CD4-positive, alpha-beta T cell (primary cell): Measurements from ENCODE around the gene GPR83. TPM values are rescaled to one million over a fixed set of nuclear protein-coding genes. Genes with fewer than 3 reads are reported as not detected.

Experiments used
- ATAC-seq: fragments of 200-7000 bp; cut with Tn5 transposase; one replicate; pipeline ENCODE4 v1.10.0; 2022; ENCODE audit warnings: mild to moderate bottlenecking; ENCODE audit not compliant: poor library complexity
- CTCF ChIA-PET: fragments of 350-600 bp; sonication (Branson Sonifier 250); formaldehyde crosslinking; loops from one replicate; lab custom pipeline; 2021; ENCODE audit warnings: antibody characterized with exemption, inconsistent platforms; lab: Charles Lee
- POLR2A ChIA-PET: fragments of 350-600 bp; sonication (Branson Sonifier 250); formaldehyde crosslinking; loops from one replicate; lab custom pipeline; 2021; ENCODE audit warnings: antibody characterized with exemption, inconsistent platforms; lab: Charles Lee
- DNase-seq, 14 experiments: peaks; one replicate each; pipeline ENCODE4 v3.0.0-alpha.2; 2013 to 2020; ENCODE audit warnings: mixed read lengths in 2 of 14
- H3K27ac ChIP-seq, 2 donors: one replicate each; pipeline versions ENCODE4 v1.5.1 to v1.7.0; 2013; ENCODE audit warnings: low read length in 2 of 2, low read depth in 1 of 2, mild to moderate bottlenecking in 1 of 2
- H3K27me3 ChIP-seq, 2 experiments: 1 replicate in 1 of 2; 2 replicates in 1 of 2; pipeline versions ENCODE4 v1.6.1 to v1.7.0; 2013; ENCODE audit warnings: low read length in 2 of 2, control low read depth in 1 of 2, mild to moderate bottlenecking in 1 of 2, moderate library complexity in 1 of 2; ENCODE audit not compliant: insufficient read depth in 2 of 2, control insufficient read depth in 1 of 2
- H3K36me3 ChIP-seq: one replicate; pipeline ENCODE4 v1.6.1; 2013; ENCODE audit warnings: low read length, control low read depth; ENCODE audit not compliant: insufficient read depth
- H3K4me1 ChIP-seq: one replicate; pipeline ENCODE4 v1.6.1; 2013; ENCODE audit warnings: low read length, control low read depth; ENCODE audit not compliant: insufficient read depth
- H3K4me3 ChIP-seq: one replicate; pipeline ENCODE4 v1.5.1; 2013; ENCODE audit warnings: mild to moderate bottlenecking, low read length, moderate library complexity
- H3K9me3 ChIP-seq, 2 experiments: 1 replicate in 1 of 2; 2 replicates in 1 of 2; pipeline versions ENCODE4 v1.6.1 to v1.7.0; 2013; ENCODE audit warnings: low read length in 2 of 2, mild to moderate bottlenecking in 2 of 2, control low read depth in 1 of 2, moderate library complexity in 1 of 2; ENCODE audit not compliant: control insufficient read depth in 1 of 2, insufficient read depth in 1 of 2
- H3K27ac Mint-ChIP-seq: one replicate; pipeline ENCODE4 v1.8.0; 2020; ENCODE audit warnings: mixed read lengths
- H3K27me3 Mint-ChIP-seq: one replicate; pipeline ENCODE4 v1.8.0; 2021; ENCODE audit warnings: mixed read lengths
- H3K36me3 Mint-ChIP-seq: one replicate; pipeline ENCODE4 v1.8.0; 2021; ENCODE audit warnings: low read depth, mixed read lengths
- H3K4me1 Mint-ChIP-seq: one replicate; pipeline ENCODE4 v1.8.0; 2021; ENCODE audit warnings: low read depth, mixed read lengths
- H3K4me3 Mint-ChIP-seq: one replicate; pipeline ENCODE4 v1.8.0; 2020; ENCODE audit warnings: mild to moderate bottlenecking, mixed read lengths
- H3K9me3 Mint-ChIP-seq: one replicate; pipeline ENCODE4 v1.8.0; 2020; ENCODE audit warnings: mixed read lengths
- CTCF ChIP-seq: fragments of 200-600 bp; IDR thresholded peaks from one replicate; pipeline ENCODE4 v1.8.0; 2022; ENCODE audit warnings: antibody characterized with exemption, mild to moderate bottlenecking
- intact Hi-C, 2 experiments: fragments of 100-400 bp; cut with DNase I in 1 of 2; cut with micrococcal nuclease in 1 of 2; formaldehyde crosslinking; loops; one replicate each; pipeline versions ENCODE4 v1.15.1 to v1.9.0; 2023 to 2025; cut with DNase I, micrococcal nuclease
- total RNA-seq, 174 experiments: library from RNA in 2 of 174; stranded (reverse) in 2 of 174; gene quantifications; one replicate each; pipeline ENCODE4 v1.2.3 and lab custom pipeline; 2021 to 2026

The GPR83 gene
- total RNA-seq, 2 experiments from 2014 or later = 0.11 TPM; not detected in 1

- Histone ChIP-seq H3K4me1 (no peaks in the 10 kb centered on the region), H3K9me3 (no peaks in the 10 kb centered on the region), H3K4me3 (no peak overlapping the region), H3K36me3 (peaks cover 21% of the 10 kb centered on the region), H3K27ac (no peak overlapping the region), H3K27me3 (no peaks in the 10 kb centered on the region)
- peaks cover 76% of the 10 kb centered on the region for H3K36me3 Mint-ChIP-seq
- no peak overlapping the region for H3K4me3 Mint-ChIP-seq
- no peak for TF ChIP-seq CTCF
- DNase-seq (no peak), ATAC-seq (no peak)
- no peaks in the 10 kb centered on the region for H3K4me1 Mint-ChIP-seq
- H3K27ac Mint-ChIP-seq = no peak overlapping the region
- ChIA-PET CTCF (interaction anchor here (0.7 kb wide), 1 partner anchor 887 kb away, joined by 3 read pairs; no protein-coding TSS in a partner anchor), POLR2A (no interaction called here)
- intact Hi-C loops = no loop called here
- no peaks in the 10 kb centered on the region for H3K27me3 Mint-ChIP-seq
- no peaks in the 10 kb centered on the region for H3K9me3 Mint-ChIP-seq
These were observed 47.8 kb upstream of the GPR83 start for GRCh38 chr11:94449029-94449428.

- intact Hi-C loops = no loop called here
- ATAC-seq (no peak), DNase-seq (no peak)
- Histone ChIP-seq H3K4me1 (no peaks in the 10 kb centered on the region), H3K27ac (no peak overlapping the region), H3K36me3 (peaks cover 24% of the 10 kb centered on the region), H3K4me3 (no peak overlapping the region), H3K27me3 (no peaks in the 10 kb centered on the region), H3K9me3 (no peaks in the 10 kb centered on the region)
- CTCF ChIA-PET = no interaction called here
- no peak for TF ChIP-seq CTCF
- Mint-ChIP-seq H3K9me3 (no peaks in the 10 kb centered on the region), H3K4me3 (no peak overlapping the region), H3K4me1 (no peaks in the 10 kb centered on the region), H3K27me3 (no peaks in the 10 kb centered on the region), H3K27ac (no peak overlapping the region), H3K36me3 (peaks cover 78% of the 10 kb centered on the region)
- POLR2A ChIA-PET = no interaction called here
These were observed 45.9 kb upstream of the GPR83 start for GRCh38 chr11:94447149-94447548.

- DNase-seq = no peak
- POLR2A ChIA-PET = no interaction called here
- H3K4me1 Mint-ChIP-seq = no peaks in the 10 kb centered on the region
These were observed 44.4 kb upstream of the GPR83 start for GRCh38 chr11:94445641-94446040.

More at GRCh38 chr11:94445641-94446040, 44.4 kb upstream of the GPR83 start:
- Histone ChIP-seq H3K36me3 (peaks cover 28% of the 10 kb centered on the region), H3K27me3 (no peaks in the 10 kb centered on the region), H3K27ac (no peak overlapping the region), H3K4me1 (no peaks in the 10 kb centered on the region), H3K9me3 (no peaks in the 10 kb centered on the region), H3K4me3 (no peak overlapping the region)
- intact Hi-C loops = no loop called here
- H3K27me3 Mint-ChIP-seq = no peaks in the 10 kb centered on the region
- no peak for ATAC-seq
- H3K9me3 Mint-ChIP-seq = no peaks in the 10 kb centered on the region
- no peak overlapping the region for H3K27ac Mint-ChIP-seq
- H3K36me3 Mint-ChIP-seq = peaks cover 84% of the 10 kb centered on the region
- CTCF ChIA-PET = no interaction called here
- no peak overlapping the region for H3K4me3 Mint-ChIP-seq
- TF ChIP-seq CTCF = no peak
